Mammary epithelial cell (primary cell): ENCODE results near the gene PPP6R1.
"Not testable (repeated sequence)": the region's sequence is repeated elsewhere in the genome, so short reads cannot be mapped to it uniquely, and the experiment has no call there.

ENCODE experiments used
- CTCF ChIP-seq, 2 donors: IDR thresholded peaks in 1 of 2; conservative IDR thresholded peaks in 1 of 2; 2 replicates each; pipeline ENCODE4 v1.5.1; 2011 to 2012; ENCODE audit warnings: inconsistent platforms in 2 of 2, low read length in 2 of 2, mild to moderate bottlenecking in 2 of 2, control low read depth in 1 of 2, low read depth in 1 of 2; ENCODE audit not compliant: insufficient read depth in 1 of 2; ENCODE audit errors: extremely low read depth in 1 of 2
- EZH2 ChIP-seq: IDR thresholded peaks from 2 replicates; pipeline ENCODE4 v1.6.1; 2012; ENCODE audit warnings: low read length, inconsistent platforms, borderline replicate concordance

GRCh38 chr19:55224679-55225414 is 34.0 kb downstream of the PPP6R1 start:
- not testable (repeated sequence) for TF ChIP-seq CTCF (conservative IDR thresholded peaks at IDR 0.05 in 1 of 2, IDR thresholded peaks at IDR 0.05 in 1 of 2; ENCODE audit: extremely low read depth in 1 of 2, insufficient read depth in 1 of 2, low read depth in 1 of 2, low read length in 2 of 2); EZH2
